HG03159 (cell line): ENCODE results near the gene CCDC122.

ENCODE experiments used
- ATAC-seq: cut with Tn5 transposase; IDR thresholded peaks from one replicate; pipeline ENCODE4 v1.9.1; 2021; ENCODE audit warnings: mild to moderate bottlenecking, moderate library complexity; ENCODE audit not compliant: unreplicated experiment

Gene CCDC122

GRCh38 chr13:43878892-43879754, at the start of gene CCDC122:
CCDC122 (minus strand) TSS chr13:43879740; CDS start chr13:43869376, 10,364 bp downstream.
- ATAC-seq = peak; percentile 76

GRCh38 chr13:43924549-43925245, 45.2 kb upstream of the CCDC122 start:
- ATAC-seq = peak; percentile 98

GRCh38 chr13:43920965-43921674, 41.6 kb upstream of the CCDC122 start:
- no peak for ATAC-seq

GRCh38 chr13:43918636-43919035, 39.1 kb upstream of the CCDC122 start:
- ATAC-seq = no peak

- no peak for ATAC-seq
Observed at GRCh38 chr13:43916828-43917227, 37.3 kb upstream of the CCDC122 start.

GRCh38 chr13:43915451-43915850, 35.9 kb upstream of the CCDC122 start:
- no peak for ATAC-seq

GRCh38 chr13:43911871-43912270, 32.3 kb upstream of the CCDC122 start:
- no peak for ATAC-seq

- no peak for ATAC-seq
Observed at GRCh38 chr13:43911278-43911677, 31.7 kb upstream of the CCDC122 start.

- no peak for ATAC-seq
Observed at GRCh38 chr13:43910856-43911255, 31.3 kb upstream of the CCDC122 start.

- ATAC-seq = no peak
Observed at GRCh38 chr13:43908156-43909126, 28.9 kb upstream of the CCDC122 start.

GRCh38 chr13:43905435-43906031, 26.0 kb upstream of the CCDC122 start:
- ATAC-seq = no peak

- no peak for ATAC-seq
Observed at GRCh38 chr13:43895940-43896339, 16.4 kb upstream of the CCDC122 start.

- ATAC-seq = no peak
Observed at GRCh38 chr13:43894438-43894837, 14.9 kb upstream of the CCDC122 start.

- no peak for ATAC-seq
Observed at GRCh38 chr13:43884222-43884621, 4.7 kb upstream of the CCDC122 start.

GRCh38 chr13:43883631-43884030, 4.1 kb upstream of the CCDC122 start:
- no peak for ATAC-seq

- no peak for ATAC-seq
Observed at GRCh38 chr13:43881580-43881979, 2.0 kb upstream of the CCDC122 start.

GRCh38 chr13:43880926-43881325, 1.4 kb upstream of the CCDC122 start:
- no peak for ATAC-seq

- ATAC-seq = no peak
Observed at GRCh38 chr13:43880214-43880855, 795 bp upstream of the CCDC122 start.

GRCh38 chr13:43879755-43880181, 228 bp upstream of the CCDC122 start, which contains the start of gene LACC1:
LACC1 (plus strand) TSS chr13:43879904; CDS start chr13:43880986, 1,082 bp downstream.
- peak; percentile 40 for ATAC-seq
